ENCODE measurements around the gene SCEL.
"Not testable (repeated sequence)": the region's sequence is repeated elsewhere in the genome, so short reads cannot be mapped to it uniquely, and the experiment has no call there.

GRCh38 chr13:77662831-77663230, 127.3 kb downstream of the SCEL start:
- TF ChIP-seq, protein P1, sequence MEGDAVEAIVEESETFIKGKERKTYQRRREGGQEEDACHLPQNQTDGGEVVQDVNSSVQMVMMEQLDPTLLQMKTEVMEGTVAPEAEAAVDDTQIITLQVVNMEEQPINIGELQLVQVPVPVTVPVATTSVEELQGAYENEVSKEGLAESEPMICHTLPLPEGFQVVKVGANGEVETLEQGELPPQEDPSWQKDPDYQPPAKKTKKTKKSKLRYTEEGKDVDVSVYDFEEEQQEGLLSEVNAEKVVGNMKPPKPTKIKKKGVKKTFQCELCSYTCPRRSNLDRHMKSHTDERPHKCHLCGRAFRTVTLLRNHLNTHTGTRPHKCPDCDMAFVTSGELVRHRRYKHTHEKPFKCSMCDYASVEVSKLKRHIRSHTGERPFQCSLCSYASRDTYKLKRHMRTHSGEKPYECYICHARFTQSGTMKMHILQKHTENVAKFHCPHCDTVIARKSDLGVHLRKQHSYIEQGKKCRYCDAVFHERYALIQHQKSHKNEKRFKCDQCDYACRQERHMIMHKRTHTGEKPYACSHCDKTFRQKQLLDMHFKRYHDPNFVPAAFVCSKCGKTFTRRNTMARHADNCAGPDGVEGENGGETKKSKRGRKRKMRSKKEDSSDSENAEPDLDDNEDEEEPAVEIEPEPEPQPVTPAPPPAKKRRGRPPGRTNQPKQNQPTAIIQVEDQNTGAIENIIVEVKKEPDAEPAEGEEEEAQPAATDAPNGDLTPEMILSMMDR (conservative IDR thresholded peaks at IDR 0.05): not testable (repeated sequence)
- not testable (repeated sequence) for TF ChIP-seq ZFX (IDR thresholded peaks at IDR 0.05)
